HEK293T (cell line): ENCODE data around the gene STC2.

Experiments used
- CTCF ChIA-PET: fragments of 350-600 bp; formaldehyde crosslinking; extraction: SDS; loops from one replicate; lab custom pipeline; 2021; ENCODE audit warnings: antibody characterized with exemption, inconsistent platforms; lab: Yijun Ruan, JAX
- POLR2A ChIA-PET: fragments of 350-600 bp; formaldehyde crosslinking; extraction: SDS; loops from one replicate; lab custom pipeline; 2020; ENCODE audit warnings: antibody characterized with exemption, inconsistent platforms; lab: Yijun Ruan, JAX
- DNase-seq: peaks from one replicate; pipeline ENCODE4 v3.0.0; 2012; ENCODE audit warnings: mixed read lengths; ENCODE audit errors: extremely low spot score
- ARNT ChIP-seq: fragments of 450-650 bp; IDR thresholded peaks from 2 replicates; pipeline ENCODE4 v1.6.1; 2017; ENCODE audit warnings: mild to moderate bottlenecking
- BHLHE40 ChIP-seq: fragments of 450-650 bp; IDR thresholded peaks from 2 replicates; pipeline ENCODE4 v1.6.1; 2016; ENCODE audit warnings: mild to moderate bottlenecking, moderate library complexity, borderline replicate concordance
- CTBP1 ChIP-seq: fragments of 450-650 bp; IDR thresholded peaks from 2 replicates; pipeline ENCODE4 v1.6.1; 2016; ENCODE audit warnings: borderline replicate concordance
- ELF4 ChIP-seq: fragments of 450-650 bp; IDR thresholded peaks from 2 replicates; pipeline ENCODE4 v1.6.1; 2017; ENCODE audit warnings: antibody characterized with exemption
- FOXA1 ChIP-seq: fragments of 450-650 bp; IDR thresholded peaks from 2 replicates; pipeline ENCODE4 v1.6.1; 2016; ENCODE audit warnings: mild to moderate bottlenecking
- FOXM1 ChIP-seq: fragments of 450-650 bp; IDR thresholded peaks from 2 replicates; pipeline ENCODE4 v1.6.1; 2017; ENCODE audit warnings: mild to moderate bottlenecking, borderline replicate concordance
- HDGF ChIP-seq: fragments of 450-650 bp; IDR thresholded peaks from 2 replicates; pipeline ENCODE4 v1.6.1; 2017; ENCODE audit warnings: antibody characterized with exemption, borderline replicate concordance
- L3MBTL2 ChIP-seq: fragments of 450-650 bp; conservative IDR thresholded peaks from 2 replicates; pipeline ENCODE4 v1.6.1; 2016; ENCODE audit warnings: mild to moderate bottlenecking
- LEF1 ChIP-seq: fragments of 450-650 bp; IDR thresholded peaks from 2 replicates; pipeline ENCODE4 v1.6.1; 2017; ENCODE audit warnings: mild to moderate bottlenecking, borderline replicate concordance
- PKNOX1 ChIP-seq: fragments of 450-650 bp; IDR thresholded peaks from 2 replicates; pipeline ENCODE4 v1.6.1; 2016
- SP1 ChIP-seq: fragments of 450-650 bp; IDR thresholded peaks from 2 replicates; pipeline ENCODE4 v1.6.1; 2017
- TARDBP ChIP-seq: fragments of 450-650 bp; IDR thresholded peaks from 2 replicates; pipeline ENCODE4 v1.6.1; 2016
- ZNF384 ChIP-seq: fragments of 450-650 bp; IDR thresholded peaks from 2 replicates; pipeline ENCODE4 v1.6.1; 2016

The STC2 gene

GRCh38 chr5:173329491-173330337 is 1.5 kb upstream of the STC2 start:
- DNase-seq, result peak; percentile 63
- TF ChIP-seq ZNF384 (no peak), CTBP1 (peak; percentile 67), TARDBP (0 out of 2 replicates have a peak, but pooled peaks have one; percentile 25), HDGF (no peak), FOXA1 (no peak), L3MBTL2 (peak; percentile 91), ARNT (no peak), SP1 (no peak)
- ChIA-PET POLR2A (interaction anchor here (0.5 to 9.5 kb wide), 18 partner anchors 9 to 558 kb away, joined by 3 to 427 read pairs (median 4); partner anchors contain the start of genes NKX2-5 and RPL26L1), CTCF (interaction anchor here (0.7 to 7.3 kb wide), 4 partner anchors 19 to 45 kb away, joined by 3 to 171 read pairs (median 15); no protein-coding TSS in a partner anchor)

GRCh38 chr5:173328844-173329490 is 753 bp upstream of the STC2 start:
- POLR2A ChIA-PET, result interaction anchor here (0.8 to 9.5 kb wide), 26 partner anchors 10 to 557 kb away, joined by 3 to 427 read pairs (median 4); partner anchors contain the start of genes ATP6V0E1, NKX2-5 and RPL26L1
- peak; percentile 58 for TF ChIP-seq L3MBTL2
- TF ChIP-seq PKNOX1, result no peak
- no peak for TF ChIP-seq TARDBP
- CTCF ChIA-PET, result interaction anchor here (0.7 to 7.3 kb wide), 5 partner anchors 12 to 244 kb away, joined by 3 to 171 read pairs (median 4); no protein-coding TSS in a partner anchor
- DNase-seq, result peak; percentile 48

- TF ChIP-seq SP1 (no peak), ELF4 (no peak), LEF1 (no peak), FOXM1 (no peak), L3MBTL2 (peak; percentile 37; the same call in 1 of the 2 replicates)
- DNase-seq, result peak; percentile 39
- ChIA-PET CTCF (interaction anchor here (0.7 to 7.3 kb wide), 3 partner anchors 11 to 31 kb away, joined by 3 to 171 read pairs (median 6); no protein-coding TSS in a partner anchor), POLR2A (interaction anchor here (0.9 to 9.5 kb wide), 14 partner anchors 13 to 344 kb away, joined by 3 to 427 read pairs (median 4); partner anchors contain the start of gene ATP6V0E1)
These were observed 898 bp downstream of the STC2 start for GRCh38 chr5:173327084-173327947.

GRCh38 chr5:173326501-173326960 is 1.7 kb downstream of the STC2 start:
- TF ChIP-seq LEF1 (no peak), FOXM1 (no peak), L3MBTL2 (0 out of 2 replicates have a peak, but pooled peaks have one; percentile 40), CTBP1 (no peak), ELF4 (no peak)
- DNase-seq, result no peak
- POLR2A ChIA-PET, result interaction anchor here (2.0 to 9.5 kb wide), 4 partner anchors 12 to 343 kb away, joined by 8 to 427 read pairs (median 166); partner anchors contain the start of gene ATP6V0E1
- CTCF ChIA-PET, result interaction anchor here (0.7 to 7.3 kb wide), 2 partner anchors 15 to 30 kb away, joined by 3 to 171 read pairs; no protein-coding TSS in a partner anchor

- CTCF ChIA-PET, result no interaction called here
- no peak for TF ChIP-seq PKNOX1
- TF ChIP-seq TARDBP, result no peak
- no peak for TF ChIP-seq ARNT
- TF ChIP-seq SP1, result no peak
- no peak for TF ChIP-seq LEF1
- no peak for TF ChIP-seq CTBP1
- TF ChIP-seq BHLHE40, result no peak
- no peak for TF ChIP-seq FOXA1
- DNase-seq, result no peak
These were observed 3.0 kb downstream of the STC2 start for GRCh38 chr5:173325091-173325698.

More at GRCh38 chr5:173325091-173325698, 3.0 kb downstream of the STC2 start:
- POLR2A ChIA-PET, result interaction anchor here (9.5 kb wide), 1 partner anchor 10 kb away, joined by 325 read pairs; no protein-coding TSS in a partner anchor
